Posterior vena cava (tissue), 2 donors: ENCODE measurements around the gene TMEM33. TPM values are rescaled to one million over a fixed set of nuclear protein-coding genes. Genes with fewer than 3 reads are reported as not detected.

Source experiments
- DNase-seq: peaks from one replicate; pipeline ENCODE4 v3.0.0-alpha.2; 2020; ENCODE audit warnings: low spot score
- intact Hi-C, 2 donors: fragments of 100-400 bp; cut with DNase I; formaldehyde crosslinking; loops; one replicate each; pipeline versions ENCODE4 v1.14.1 to v1.14.2; 2022 to 2023
- total RNA-seq, 2 donors: library from RNA; stranded (reverse); fragmentation: NEBNext Ultra II Directional; extraction: Animal tissue kit (Norgen Biotek cat#: 25700); gene quantifications; one replicate each; pipeline ENCODE4 v1.2.1, GENCODE V29; 2021
- donor health status: DM: yes; HTN: yes; CAD: no.
- donor health status: DM: yes; HTN: yes; CAD: no.

TMEM33 gene
- total RNA-seq, 2 donors from 2014 or later = 34.7 to 35.7 TPM

GRCh38 chr4:41933997-41934503 lies 1.2 kb upstream of the TMEM33 start:
- DNase-seq = no peak
- intact Hi-C loops = no loop called here

DNA sequence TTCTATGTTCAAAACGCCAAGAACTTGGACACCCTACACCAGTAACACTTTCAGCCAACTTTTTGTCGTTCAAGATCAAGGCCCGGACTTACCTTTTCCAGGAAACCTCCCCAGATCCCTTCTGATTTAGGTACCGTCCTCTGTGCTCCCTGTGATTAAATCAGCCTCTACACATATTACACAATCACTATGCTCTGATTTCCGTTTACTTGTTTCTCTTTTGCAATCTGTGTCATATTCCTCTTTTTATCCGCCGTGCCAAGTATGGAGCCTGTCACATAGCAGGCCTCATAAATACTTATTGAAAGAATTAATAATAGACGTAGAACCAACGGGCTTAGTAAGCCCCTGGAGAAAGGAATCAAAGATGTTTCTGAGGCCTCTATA lies 722 bp upstream of the TMEM33 start:
- intact Hi-C loops = no loop called here
- DNase-seq = no peak

- intact Hi-C loops = no loop called here
- no peak for DNase-seq
Measured at GRCh38 chr4:41935652-41936021, 408 bp downstream of the TMEM33 start.

DNA sequence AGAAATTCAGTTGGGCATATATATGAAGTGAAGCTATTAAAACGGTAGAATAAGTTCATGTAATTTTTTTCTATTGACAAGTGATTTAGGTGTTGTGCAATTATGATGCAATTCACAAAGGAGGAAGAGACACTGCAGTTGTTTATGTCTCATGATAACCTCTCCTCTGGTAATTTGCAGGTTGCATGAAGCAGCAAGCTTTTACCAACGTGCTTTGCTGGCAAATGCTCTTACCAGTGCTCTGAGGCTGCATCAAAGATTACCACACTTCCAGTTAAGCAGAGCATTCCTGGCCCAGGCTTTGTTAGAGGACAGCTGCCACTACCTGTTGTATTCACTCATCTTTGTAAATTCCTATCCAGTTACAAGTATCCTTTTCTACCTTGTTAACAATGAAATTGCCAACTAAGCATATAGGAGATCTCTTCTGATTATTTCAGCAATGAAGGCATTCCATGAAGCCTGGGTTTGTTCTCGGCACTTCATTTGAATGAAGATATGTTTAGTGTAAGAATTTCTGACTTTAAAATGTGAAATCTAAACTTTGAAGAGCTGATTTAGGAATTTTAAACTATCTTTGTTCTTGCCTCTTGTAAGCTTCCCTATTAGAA lies 3.9 kb downstream of the TMEM33 start:
- intact Hi-C loops = no loop called here
- no peak for DNase-seq

DNA sequence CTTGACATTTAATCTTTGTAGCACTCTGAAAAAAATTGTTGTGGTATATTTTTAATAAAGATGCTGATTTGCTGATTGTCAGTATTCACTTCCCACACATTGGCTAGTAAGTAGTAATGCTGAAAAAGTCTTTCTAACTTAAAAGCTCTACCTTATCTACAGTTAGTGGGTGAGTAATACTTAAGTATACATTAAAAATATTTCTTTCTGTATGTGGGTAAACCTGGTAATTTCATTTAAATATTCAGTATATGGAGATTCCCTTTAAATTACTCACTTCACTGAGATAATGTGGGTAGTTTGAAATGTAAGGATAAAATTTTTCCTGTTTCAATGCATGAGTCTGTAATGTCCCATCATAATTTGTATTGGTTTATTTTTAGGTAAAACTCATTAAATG lies 5.6 kb downstream of the TMEM33 start:
- intact Hi-C loops = no loop called here
- no peak for DNase-seq

- DNase-seq = no peak
- intact Hi-C loops = no loop called here
Measured at GRCh38 chr4:41943506-41943905, 8.3 kb downstream of the TMEM33 start.

DNA sequence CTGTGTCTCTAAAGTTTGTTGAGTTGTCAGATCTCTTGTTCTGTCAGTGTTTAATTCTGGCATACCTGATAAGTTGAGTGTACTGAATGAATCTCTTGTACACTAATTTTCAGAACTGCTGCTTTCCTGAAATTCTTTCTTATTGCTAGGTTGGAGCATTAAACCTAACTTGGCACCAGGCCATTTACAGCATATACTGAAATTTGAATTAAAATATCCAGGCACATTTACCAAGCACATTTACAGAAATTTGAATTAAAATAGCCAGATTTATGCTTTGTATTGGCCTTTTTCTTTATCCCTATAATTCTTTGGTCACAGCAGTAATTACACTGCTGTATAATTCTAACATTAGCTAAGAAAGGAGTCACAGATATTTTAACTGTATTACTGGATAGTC lies 8.9 kb downstream of the TMEM33 start:
- intact Hi-C loops = no loop called here
- no peak for DNase-seq

GRCh38 chr4:41949531-41949930 lies 14.3 kb downstream of the TMEM33 start:
- intact Hi-C loops = no loop called here
- DNase-seq = no peak

DNA sequence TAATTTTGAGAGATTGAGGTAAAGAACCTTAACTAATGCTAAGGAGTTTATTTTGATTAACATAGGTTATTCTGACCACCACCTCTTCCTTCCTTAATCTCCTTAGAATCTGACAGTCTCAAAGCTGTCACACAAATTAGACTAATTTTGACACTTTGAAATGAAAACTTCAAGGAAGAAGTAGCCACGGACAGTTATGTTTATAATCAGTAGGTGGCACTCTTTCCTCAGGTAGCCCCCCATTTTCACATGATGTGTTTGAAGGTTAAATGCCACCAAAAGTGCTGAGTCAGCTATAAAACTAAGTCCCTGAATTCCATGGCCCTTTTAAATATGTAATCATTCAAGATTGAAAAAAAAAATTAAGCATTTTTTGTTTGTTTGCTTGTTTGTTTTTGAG lies 22.4 kb downstream of the TMEM33 start:
- no peak for DNase-seq
- intact Hi-C loops = no loop called here

- DNase-seq = no peak
- intact Hi-C loops = loop anchor here in 1 of 2 donors (10.0 kb wide), 1 partner anchor 942 kb away; no protein-coding TSS in a partner anchor
Measured at GRCh38 chr4:41963105-41963504, 27.9 kb downstream of the TMEM33 start.

DNA sequence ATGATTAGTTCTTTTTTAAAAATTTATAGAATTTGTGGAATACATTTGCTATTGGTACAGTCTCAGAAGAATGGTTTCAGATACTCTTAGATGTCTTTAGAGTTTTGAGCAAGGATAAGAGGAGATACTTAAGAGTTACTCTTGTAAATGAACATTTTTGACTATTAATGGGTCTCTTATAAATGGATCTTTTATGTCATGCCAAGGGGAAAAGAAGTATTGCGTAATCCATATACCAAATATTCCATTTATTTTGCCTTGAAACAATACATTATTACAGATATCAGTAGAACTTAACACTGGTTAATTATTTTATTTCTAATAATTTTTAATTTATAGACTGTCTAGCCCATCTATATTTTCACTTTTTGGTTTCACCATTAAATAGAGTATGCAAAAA lies 29.2 kb downstream of the TMEM33 start:
- no peak for DNase-seq
- intact Hi-C loops = loop anchor here in 1 of 2 donors (10.0 kb wide), 1 partner anchor 940 kb away; no protein-coding TSS in a partner anchor

GRCh38 chr4:41967392-41967791 lies 32.2 kb downstream of the TMEM33 start:
- DNase-seq = no peak
- intact Hi-C loops = loop anchor here in 1 of 2 donors (10.0 kb wide), 1 partner anchor 937 kb away; no protein-coding TSS in a partner anchor

GRCh38 chr4:41969671-41970070 lies 34.4 kb downstream of the TMEM33 start:
- no peak for DNase-seq
- intact Hi-C loops = loop anchor here in 1 of 2 donors (10.0 kb wide), 1 partner anchor 935 kb away; no protein-coding TSS in a partner anchor

DNA sequence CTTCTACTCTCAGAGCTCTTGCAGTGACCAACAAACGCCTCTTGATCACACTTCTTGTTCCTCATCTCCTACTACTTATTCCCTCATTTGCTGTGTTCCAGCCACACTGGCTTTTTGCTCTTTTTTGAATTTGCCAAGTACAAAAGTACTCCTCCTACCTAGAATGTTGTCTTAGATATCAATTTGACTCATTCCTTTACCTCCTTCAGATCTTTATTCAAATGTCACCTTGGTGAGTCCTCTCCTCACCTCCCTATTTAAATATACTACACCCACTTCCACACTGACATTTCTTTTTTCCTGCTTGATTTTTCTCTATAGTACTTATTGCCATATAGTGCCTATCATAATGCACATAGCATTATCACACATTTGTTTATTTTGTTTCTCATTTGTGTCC lies 40.1 kb downstream of the TMEM33 start:
- intact Hi-C loops = no loop called here
- no peak for DNase-seq

DNA sequence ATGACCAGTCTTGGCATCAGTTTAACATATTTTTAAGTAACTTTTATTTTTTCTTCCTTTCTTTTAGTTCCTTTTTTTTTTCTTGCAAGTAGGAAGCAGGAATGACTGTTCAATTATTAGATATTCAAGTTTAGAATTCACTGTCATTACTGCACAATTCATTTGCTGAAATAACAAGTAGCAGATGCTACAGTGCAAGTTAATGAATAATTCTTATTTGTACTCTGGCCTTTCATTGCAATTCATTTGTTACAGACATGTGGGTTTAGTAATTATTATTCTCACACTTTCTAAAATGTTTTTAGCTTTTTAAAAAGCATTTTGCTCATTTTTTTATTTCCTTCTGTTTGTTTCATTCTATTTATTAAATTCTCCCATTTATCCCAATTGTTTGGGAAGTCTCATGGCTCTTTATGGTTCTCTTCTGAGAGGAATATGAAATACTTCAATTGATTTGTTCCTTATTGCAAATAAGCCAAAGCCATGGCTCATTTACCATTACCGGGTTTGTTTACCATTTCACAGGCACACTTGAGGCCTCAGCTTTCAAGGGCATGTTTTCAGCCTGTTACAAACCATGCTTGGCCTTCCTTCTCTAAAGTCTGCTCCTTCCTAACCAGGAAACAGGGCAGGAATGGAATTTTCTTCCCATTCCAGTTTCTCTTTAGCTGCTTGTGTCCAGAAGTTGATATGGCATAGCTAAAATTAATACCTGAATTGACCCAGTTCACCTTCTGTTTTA lies 41.7 kb downstream of the TMEM33 start:
- intact Hi-C loops = no loop called here
- no peak for DNase-seq

DNA sequence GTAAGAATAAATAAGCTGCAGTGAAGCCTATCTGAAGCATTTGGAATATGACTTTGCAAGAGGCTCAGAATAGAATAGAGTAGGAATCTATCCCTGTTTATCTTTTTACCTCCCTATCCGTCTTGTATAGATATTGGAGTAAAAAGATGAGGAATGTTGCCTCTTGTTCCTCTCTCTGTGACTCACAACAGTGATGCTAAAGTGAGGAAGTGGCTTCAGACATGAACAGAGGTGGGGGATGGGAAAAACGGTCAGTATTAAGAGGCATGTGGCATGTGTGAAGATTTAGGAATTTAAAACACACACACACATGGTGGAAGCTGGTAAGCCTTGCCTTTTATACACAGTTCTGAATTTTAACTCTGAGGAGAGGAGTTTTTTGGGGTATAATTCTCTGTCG lies 42.5 kb downstream of the TMEM33 start:
- intact Hi-C loops = no loop called here

GRCh38 chr4:41981456-41981855 lies 46.2 kb downstream of the TMEM33 start, which contains the start of gene DCAF4L1:
TSS of gene DCAF4L1 (plus strand) at chr4:41981756. CDS start at chr4:41981793, 37 bp downstream.
- intact Hi-C loops = no loop called here
- DNase-seq = no peak

More for the DNA sequence above, 42.5 kb downstream of the TMEM33 start:
- no peak for DNase-seq

DNA sequence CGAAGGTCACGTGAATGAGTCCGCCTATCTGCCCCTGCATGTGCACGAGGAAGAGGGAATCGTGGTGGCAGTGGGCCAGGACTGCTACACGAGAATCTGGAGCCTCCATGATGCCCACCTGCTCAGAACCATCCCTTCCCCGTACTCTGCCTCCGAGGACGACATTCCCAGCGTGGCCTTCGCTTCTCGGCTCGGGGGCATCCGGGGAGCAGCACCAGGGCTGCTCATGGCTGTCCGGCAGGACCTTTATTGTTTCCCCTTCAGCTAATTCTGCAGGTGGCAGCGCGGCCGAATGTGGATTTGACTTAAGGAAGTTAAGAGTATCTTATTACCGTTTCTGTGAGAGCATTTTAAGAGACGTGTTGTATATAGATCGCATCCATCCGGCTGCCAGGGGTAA lies 47.5 kb downstream of the TMEM33 start:
- intact Hi-C loops = no loop called here
- no peak for DNase-seq

DNA sequence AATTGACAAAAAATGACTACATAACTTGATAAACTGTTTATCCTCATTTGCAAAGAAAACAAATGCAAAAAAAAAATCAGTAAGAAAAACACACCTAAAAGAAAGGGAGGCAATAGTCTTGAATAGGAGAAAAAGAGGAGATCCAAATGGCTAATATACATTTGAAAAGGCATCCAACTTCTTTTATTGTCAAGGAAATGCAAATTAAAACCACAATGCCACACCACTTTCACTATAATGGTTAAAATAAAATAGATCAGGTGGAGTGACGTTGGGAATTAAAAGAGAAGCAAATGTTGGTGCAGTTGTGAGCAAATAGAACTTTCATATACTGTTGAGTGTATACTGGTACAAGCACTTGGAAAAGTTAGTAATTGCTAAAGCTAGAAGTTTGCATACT lies 49.9 kb downstream of the TMEM33 start:
- intact Hi-C loops = no loop called here
- no peak for DNase-seq

- intact Hi-C loops = no loop called here
- no peak for DNase-seq
Measured at GRCh38 chr4:41989994-41990364, 54.8 kb downstream of the TMEM33 start.
